BJ (cell line): ENCODE results near the gene MAGED1. TPM values are rescaled to one million over a fixed set of nuclear protein-coding genes. Genes with fewer than 3 reads are reported as not detected.

Experiments
- CTCF ChIA-PET: fragments of 350-600 bp; formaldehyde crosslinking; extraction: SDS; loops from one replicate; lab custom pipeline; 2021; ENCODE audit warnings: antibody characterized with exemption, inconsistent platforms; lab: Yijun Ruan, JAX
- POLR2A ChIA-PET: fragments of 300-600 bp; sonication (Branson Sonifier 250); formaldehyde crosslinking; extraction: SDS; loops from one replicate; lab custom pipeline; 2021; ENCODE audit warnings: antibody characterized with exemption; lab: Charles Lee
- DNase-seq: peaks from one replicate; pipeline ENCODE4 v3.0.0-alpha.2; 2011; ENCODE audit warnings: low read depth
- H3K27me3 ChIP-seq: 2 replicates; pipeline ENCODE4 v1.6.0; 2011; ENCODE audit warnings: low read length; ENCODE audit not compliant: control insufficient read depth, insufficient read depth
- H3K36me3 ChIP-seq: 2 replicates; pipeline ENCODE4 v1.5.1; 2011; ENCODE audit warnings: low read length; ENCODE audit not compliant: control insufficient read depth, insufficient read depth
- H3K4me3 ChIP-seq: 2 replicates; pipeline ENCODE4 v1.5.1; 2011; ENCODE audit warnings: low read depth, mild to moderate bottlenecking, control low read depth, low read length
- polyA plus RNA-seq: library from polyadenylated mRNA; depleted of rRNA; stranded (reverse); fragments of >200 nt; gene quantifications from 2 replicates; pipeline ENCODE4 v1.2.3, GENCODE V29; 2011; rRNA removed
- small RNA-seq: library from RNA; depleted of rRNA; stranded (forward); fragments of <200 nt; gene quantifications from one replicate; pipeline ENCODE3, GENCODE V24; 2012; ENCODE audit warnings: low replicate concordance, low read depth; ENCODE audit not compliant: insufficient read length
- TF ChIP-seq, protein P1 (sequence below): IDR thresholded peaks from 2 replicates; pipeline ENCODE4 v1.5.1; 2011; ENCODE audit warnings: low read depth, mild to moderate bottlenecking, control low read depth, inconsistent platforms, low read length, moderate library complexity; ENCODE audit not compliant: insufficient read depth

MAGED1 gene
- polyA plus RNA-seq, 1 experiment = 428 TPM

DNA sequence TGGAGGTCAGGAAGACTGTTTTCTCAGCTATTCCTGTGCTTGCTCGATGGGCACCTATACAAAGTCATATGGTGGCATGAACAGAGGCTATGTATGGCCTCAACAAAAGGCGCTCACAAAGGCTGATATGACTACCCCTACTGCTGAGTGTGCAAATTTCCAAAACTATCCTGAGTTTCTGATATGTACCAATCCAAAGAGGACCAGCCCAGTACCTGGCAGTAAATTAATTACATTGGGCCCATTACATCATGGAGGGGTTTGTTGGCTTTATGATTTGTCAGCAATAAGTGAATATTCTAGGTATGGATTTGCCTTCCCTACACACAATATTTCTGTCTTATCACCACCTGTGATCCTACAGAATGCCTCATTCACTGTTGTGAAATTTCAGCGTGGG is 12.3 kb downstream of the MAGED1 start:
- H3K36me3 ChIP-seq = peaks cover 4% of the 10 kb centered on the region
- POLR2A ChIA-PET = no interaction called here
- CTCF ChIA-PET = no interaction called here
- H3K27me3 ChIP-seq = no peaks in the 10 kb centered on the region
- no peak overlapping the region for H3K4me3 ChIP-seq
- TF ChIP-seq, protein P1, sequence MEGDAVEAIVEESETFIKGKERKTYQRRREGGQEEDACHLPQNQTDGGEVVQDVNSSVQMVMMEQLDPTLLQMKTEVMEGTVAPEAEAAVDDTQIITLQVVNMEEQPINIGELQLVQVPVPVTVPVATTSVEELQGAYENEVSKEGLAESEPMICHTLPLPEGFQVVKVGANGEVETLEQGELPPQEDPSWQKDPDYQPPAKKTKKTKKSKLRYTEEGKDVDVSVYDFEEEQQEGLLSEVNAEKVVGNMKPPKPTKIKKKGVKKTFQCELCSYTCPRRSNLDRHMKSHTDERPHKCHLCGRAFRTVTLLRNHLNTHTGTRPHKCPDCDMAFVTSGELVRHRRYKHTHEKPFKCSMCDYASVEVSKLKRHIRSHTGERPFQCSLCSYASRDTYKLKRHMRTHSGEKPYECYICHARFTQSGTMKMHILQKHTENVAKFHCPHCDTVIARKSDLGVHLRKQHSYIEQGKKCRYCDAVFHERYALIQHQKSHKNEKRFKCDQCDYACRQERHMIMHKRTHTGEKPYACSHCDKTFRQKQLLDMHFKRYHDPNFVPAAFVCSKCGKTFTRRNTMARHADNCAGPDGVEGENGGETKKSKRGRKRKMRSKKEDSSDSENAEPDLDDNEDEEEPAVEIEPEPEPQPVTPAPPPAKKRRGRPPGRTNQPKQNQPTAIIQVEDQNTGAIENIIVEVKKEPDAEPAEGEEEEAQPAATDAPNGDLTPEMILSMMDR = no peak
- DNase-seq = no peak

DNA sequence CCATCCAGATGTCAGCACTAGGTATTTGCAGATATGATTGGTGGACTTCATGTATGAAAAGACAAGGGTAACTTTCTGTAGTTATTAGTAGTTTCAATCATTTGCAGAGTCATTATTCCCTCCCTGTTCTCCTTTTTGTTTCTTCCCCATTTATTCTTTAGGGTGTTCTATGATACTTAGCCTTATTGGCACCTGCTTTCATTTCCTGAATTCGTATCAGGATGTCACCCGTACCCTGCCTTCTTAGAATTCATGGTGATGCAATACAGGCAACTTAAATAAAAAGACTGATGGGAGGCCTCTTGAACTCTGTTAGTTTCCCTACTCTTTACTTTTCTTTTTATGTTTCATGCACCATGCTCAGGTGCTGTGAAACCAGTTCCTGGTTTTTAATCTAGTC is 24.2 kb downstream of the MAGED1 start:
- ChIA-PET POLR2A (no interaction called here), CTCF (no interaction called here)
- Histone ChIP-seq H3K27me3 (no peaks in the 10 kb centered on the region), H3K4me3 (no peak overlapping the region), H3K36me3 (no peaks in the 10 kb centered on the region)
- DNase-seq = no peak
- TF ChIP-seq, protein P1 = no peak

- TF ChIP-seq, protein P1 = no peak
- Histone ChIP-seq H3K4me3 (no peak overlapping the region), H3K36me3 (no peaks in the 10 kb centered on the region), H3K27me3 (no peaks in the 10 kb centered on the region)
- no peak for DNase-seq
- ChIA-PET POLR2A (no interaction called here), CTCF (no interaction called here)
Observed at GRCh38 chrX:51922561-51922960, 29.1 kb downstream of the MAGED1 start.

GRCh38 chrX:51931566-51932150 is 38.2 kb downstream of the MAGED1 start:
- DNase-seq = no peak
- POLR2A ChIA-PET = no interaction called here
- no peaks in the 10 kb centered on the region for H3K36me3 ChIP-seq
- CTCF ChIA-PET = no interaction called here
- TF ChIP-seq, protein P1 = no peak
- H3K4me3 ChIP-seq = no peak overlapping the region
- no peaks in the 10 kb centered on the region for H3K27me3 ChIP-seq

Small RNA genes lying within 50 kb of the gene (small RNA-seq; reads per million reads assigned to genes)
- gene AL929410.2 (not detected), gene RNU6-504P (not detected)

Other genes starting within 250 kb of the MAGED1 start
- not detected in 2 replicates for gene CENPVL2, start 210.8 kb upstream of the MAGED1 start, polyA plus RNA-seq
- gene CENPVL1, start 183.1 kb upstream of the MAGED1 start, polyA plus RNA-seq = not detected in 2 replicates
- gene GSPT2, start 150.2 kb upstream of the MAGED1 start, polyA plus RNA-seq = 2.6 and 4.7 TPM in 2 replicates
- 26.9 and 44.9 TPM in 2 replicates for gene MAGED4B, start 175.6 kb downstream of the MAGED1 start, polyA plus RNA-seq